ENCODE measurements around the gene GPR22. TPM values are rescaled to one million over a fixed set of nuclear protein-coding genes. Genes with fewer than 3 reads are reported as not detected.

The GPR22 gene
- total RNA-seq, 1 donor from 2014 or later, result not detected

GRCh38 chr7:107505997-107506673 lies 36.3 kb downstream of the GPR22 start:
- Mint-ChIP-seq H3K9me3 (ENCODE audit: unreplicated experiment) (peaks cover 7% of the 10 kb centered on the region), H3K4me3 (ENCODE audit: unreplicated experiment) (no peak overlapping the region), H3K36me3 (ENCODE audit: unreplicated experiment) (peaks cover 12% of the 10 kb centered on the region), H3K27ac (ENCODE audit: unreplicated experiment) (no peak overlapping the region), H3K4me1 (ENCODE audit: unreplicated experiment) (no peaks in the 10 kb centered on the region), H3K27me3 (ENCODE audit: unreplicated experiment) (no peaks in the 10 kb centered on the region)
- no peak for DNase-seq (ENCODE audit: extremely low spot score, unreplicated experiment)
- no peak for TF ChIP-seq CTCF (IDR thresholded peaks at IDR 0.05)

GRCh38 chr7:107506674-107507339 lies 37.0 kb downstream of the GPR22 start:
- no peak overlapping the region for H3K4me3 Mint-ChIP-seq (ENCODE audit: unreplicated experiment)
- DNase-seq (ENCODE audit: extremely low spot score, unreplicated experiment), result no peak
- TF ChIP-seq CTCF (IDR thresholded peaks at IDR 0.05), result no peak
- H3K36me3 Mint-ChIP-seq (ENCODE audit: unreplicated experiment), result peaks cover 12% of the 10 kb centered on the region
- H3K27me3 Mint-ChIP-seq (ENCODE audit: unreplicated experiment), result no peaks in the 10 kb centered on the region
- no peak overlapping the region for H3K27ac Mint-ChIP-seq (ENCODE audit: unreplicated experiment)
- peaks cover 7% of the 10 kb centered on the region for H3K9me3 Mint-ChIP-seq (ENCODE audit: unreplicated experiment)
- no peaks in the 10 kb centered on the region for H3K4me1 Mint-ChIP-seq (ENCODE audit: unreplicated experiment)

Other genes with a start within 250 kb of the GPR22 start
- gene COG5, start 93.9 kb downstream of the GPR22 start, total RNA-seq, result 44.7 and 47.0 TPM in 2 replicates
- 7.9 and 9.1 TPM in 2 replicates for gene DUS4L, start 93.9 kb downstream of the GPR22 start, total RNA-seq
- gene BCAP29, start 110.2 kb downstream of the GPR22 start, total RNA-seq, result 59.5 and 62.5 TPM in 2 replicates
- 0.37 and 0.51 TPM in 2 replicates for gene SLC26A4, start 190.8 kb downstream of the GPR22 start, total RNA-seq